ENCODE measurements around the gene DACH2. TPM values are rescaled to one million over a fixed set of nuclear protein-coding genes. Genes with fewer than 3 reads are reported as not detected.

The DACH2 gene
- total and polyA plus RNA-seq, 8 donors, result 0.17 to 5.4 (median 5.2) TPM; not detected in 1

DNA sequence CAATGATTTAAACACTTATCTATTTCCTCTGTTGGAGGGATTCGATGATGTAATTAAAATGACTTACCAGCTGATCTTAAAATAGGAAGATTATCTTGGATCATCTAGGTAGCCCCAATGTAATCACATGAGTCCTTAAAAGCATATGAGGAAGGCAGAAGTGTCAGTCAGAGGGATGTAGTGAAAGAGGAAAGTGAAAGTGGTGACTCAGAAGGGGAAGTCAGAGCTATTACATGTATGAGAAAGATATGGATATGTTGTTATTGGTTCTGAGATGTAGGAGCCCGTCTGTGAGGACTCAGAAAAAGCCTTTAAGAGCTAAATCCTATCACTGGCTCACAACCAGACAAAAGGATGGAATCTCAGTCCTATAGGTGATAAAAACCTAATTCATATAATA, 456.4 kb downstream of the DACH2 start:
- no peak overlapping the region for H3K27ac ChIP-seq
- no peaks in the 10 kb centered on the region for H3K36me3 ChIP-seq
- no peaks in the 10 kb centered on the region for H3K9me3 ChIP-seq
- no peak overlapping the region for H3K4me3 ChIP-seq
- H3K4me1 ChIP-seq, result no peaks in the 10 kb centered on the region
- TF ChIP-seq, protein P1, sequence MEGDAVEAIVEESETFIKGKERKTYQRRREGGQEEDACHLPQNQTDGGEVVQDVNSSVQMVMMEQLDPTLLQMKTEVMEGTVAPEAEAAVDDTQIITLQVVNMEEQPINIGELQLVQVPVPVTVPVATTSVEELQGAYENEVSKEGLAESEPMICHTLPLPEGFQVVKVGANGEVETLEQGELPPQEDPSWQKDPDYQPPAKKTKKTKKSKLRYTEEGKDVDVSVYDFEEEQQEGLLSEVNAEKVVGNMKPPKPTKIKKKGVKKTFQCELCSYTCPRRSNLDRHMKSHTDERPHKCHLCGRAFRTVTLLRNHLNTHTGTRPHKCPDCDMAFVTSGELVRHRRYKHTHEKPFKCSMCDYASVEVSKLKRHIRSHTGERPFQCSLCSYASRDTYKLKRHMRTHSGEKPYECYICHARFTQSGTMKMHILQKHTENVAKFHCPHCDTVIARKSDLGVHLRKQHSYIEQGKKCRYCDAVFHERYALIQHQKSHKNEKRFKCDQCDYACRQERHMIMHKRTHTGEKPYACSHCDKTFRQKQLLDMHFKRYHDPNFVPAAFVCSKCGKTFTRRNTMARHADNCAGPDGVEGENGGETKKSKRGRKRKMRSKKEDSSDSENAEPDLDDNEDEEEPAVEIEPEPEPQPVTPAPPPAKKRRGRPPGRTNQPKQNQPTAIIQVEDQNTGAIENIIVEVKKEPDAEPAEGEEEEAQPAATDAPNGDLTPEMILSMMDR (IDR thresholded peaks at IDR 0.05), result no peak
- H3K27me3 ChIP-seq, result no peaks in the 10 kb centered on the region
- DNase-seq (no peak), ATAC-seq (no peak)
- intact Hi-C loops (cut with DNase I), result no loop called here

DNA sequence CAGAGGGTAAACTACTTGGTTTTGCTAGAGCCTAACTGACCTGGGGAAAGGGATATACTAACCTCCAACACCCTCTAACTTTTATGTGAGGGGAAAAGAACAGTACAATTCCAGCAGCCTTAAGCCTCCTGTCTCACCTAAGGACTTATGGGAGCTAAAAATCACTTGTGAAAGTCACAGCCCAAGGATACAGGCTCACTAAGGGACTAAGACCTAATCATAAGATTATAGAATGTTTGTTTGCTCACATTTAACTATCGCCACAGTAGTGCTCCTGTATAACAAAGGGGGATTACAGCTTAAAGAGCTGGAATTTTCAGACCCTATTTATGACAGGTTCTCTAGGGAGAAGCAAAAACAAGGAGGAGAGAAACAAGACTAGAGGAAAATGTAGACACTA, 548.7 kb downstream of the DACH2 start:
- no peak overlapping the region for H3K4me3 ChIP-seq
- TF ChIP-seq, protein P1 (IDR thresholded peaks at IDR 0.05), result no peak
- no peaks in the 10 kb centered on the region for H3K4me1 ChIP-seq
- intact Hi-C loops (cut with DNase I), result no loop called here
- ATAC-seq (no peak), DNase-seq (no peak)
- no peaks in the 10 kb centered on the region for H3K27me3 ChIP-seq
- no peak overlapping the region for H3K27ac ChIP-seq
- no peaks in the 10 kb centered on the region for H3K9me3 ChIP-seq
- no peaks in the 10 kb centered on the region for H3K36me3 ChIP-seq

DNA sequence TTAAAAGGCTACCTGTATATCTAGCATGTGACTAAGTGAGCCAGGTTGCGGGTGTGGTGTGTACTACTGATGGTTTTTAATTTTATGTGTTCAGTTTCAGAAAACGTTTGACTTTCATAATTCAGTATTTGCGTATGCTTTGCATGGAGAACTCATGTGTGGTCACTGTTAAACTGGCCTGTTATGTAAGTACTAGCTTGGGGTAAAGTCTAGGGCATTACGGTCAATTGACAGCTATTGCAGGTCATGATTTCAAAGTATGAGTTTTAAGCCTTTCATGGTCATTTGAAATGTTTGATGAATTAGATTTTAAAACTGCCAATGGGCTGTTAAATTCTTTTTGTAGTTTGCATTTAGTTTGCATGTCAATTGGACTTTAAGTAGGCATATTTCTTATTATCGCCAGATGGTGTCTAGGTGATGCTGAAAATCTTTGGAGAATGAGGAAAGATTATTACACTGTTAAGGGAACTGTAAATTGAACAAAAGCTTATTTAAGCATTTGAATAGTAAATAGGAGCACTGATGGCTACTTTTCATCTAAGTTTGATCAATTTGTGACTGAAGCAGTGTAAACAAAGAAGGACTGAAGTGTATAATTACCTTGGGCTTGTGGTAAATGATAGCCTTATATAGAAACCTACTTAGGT, 563.4 kb downstream of the DACH2 start:
- Histone ChIP-seq H3K27me3 (no peaks in the 10 kb centered on the region), H3K4me1 (no peaks in the 10 kb centered on the region), H3K27ac (no peak overlapping the region), H3K36me3 (no peaks in the 10 kb centered on the region), H3K4me3 (no peak overlapping the region), H3K9me3 (no peaks in the 10 kb centered on the region)
- TF ChIP-seq, protein P1 (IDR thresholded peaks at IDR 0.05), result no peak
- no peak for DNase-seq
- intact Hi-C loops (cut with DNase I), result no loop called here
- ATAC-seq, result no peak

DNA sequence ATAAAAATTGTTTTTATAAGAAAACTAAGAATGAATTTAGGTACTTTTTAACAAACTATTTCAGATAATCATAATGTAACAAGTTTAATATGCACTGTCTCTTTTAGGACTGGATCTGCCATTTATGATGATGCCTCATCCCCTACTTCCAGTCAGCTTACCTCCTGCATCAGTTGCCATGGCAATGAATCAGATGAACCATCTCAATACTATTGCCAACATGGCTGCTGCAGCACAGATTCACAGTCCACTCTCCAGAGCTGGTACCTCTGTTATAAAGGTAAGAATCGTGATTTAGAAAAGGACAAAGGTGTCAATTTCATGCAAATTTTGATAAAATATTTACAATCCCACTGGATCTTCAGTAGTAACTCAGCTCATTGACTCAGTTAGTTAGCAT, 566.2 kb downstream of the DACH2 start:
- DNase-seq (no peak), ATAC-seq (no peak)
- Histone ChIP-seq H3K27ac (no peak overlapping the region), H3K36me3 (no peaks in the 10 kb centered on the region), H3K27me3 (no peaks in the 10 kb centered on the region), H3K9me3 (no peaks in the 10 kb centered on the region), H3K4me1 (no peaks in the 10 kb centered on the region), H3K4me3 (no peak overlapping the region)
- intact Hi-C loops (cut with DNase I), result no loop called here
- TF ChIP-seq, protein P1 (IDR thresholded peaks at IDR 0.05), result no peak

DNA sequence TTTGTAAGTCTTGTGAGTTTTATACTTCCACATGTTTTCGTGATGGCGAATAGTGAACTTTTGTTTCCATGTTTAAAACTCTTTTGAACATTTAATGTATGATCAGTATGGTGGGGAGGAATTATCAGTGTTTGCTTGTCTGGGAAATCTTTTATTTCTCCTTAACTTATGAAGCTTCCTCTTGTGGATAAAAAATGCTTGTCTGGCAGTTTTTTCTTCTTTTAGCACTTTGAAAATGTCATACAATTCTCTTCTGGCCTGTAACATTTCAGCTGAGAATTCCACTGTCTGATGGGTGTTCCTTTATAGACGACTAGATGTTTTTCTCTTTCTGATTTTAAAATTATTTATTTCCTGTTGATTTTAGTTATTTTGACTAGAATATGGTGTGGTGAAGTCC, 576.0 kb downstream of the DACH2 start:
- H3K4me1 ChIP-seq, result no peaks in the 10 kb centered on the region
- H3K9me3 ChIP-seq, result no peaks in the 10 kb centered on the region
- intact Hi-C loops (cut with DNase I), result no loop called here
- H3K27ac ChIP-seq, result no peak overlapping the region
- H3K4me3 ChIP-seq, result no peak overlapping the region
- no peaks in the 10 kb centered on the region for H3K27me3 ChIP-seq
- TF ChIP-seq, protein P1 (IDR thresholded peaks at IDR 0.05), result no peak
- no peak for DNase-seq
- ATAC-seq, result no peak
- H3K36me3 ChIP-seq, result no peaks in the 10 kb centered on the region

Measured in left lung (tissue), 10 donors.